ENCODE results near the gene KLF7. TPM values are rescaled to one million over a fixed set of nuclear protein-coding genes. Genes with fewer than 3 reads are reported as not detected.

The KLF7 gene
- total and polyA plus RNA-seq, 2 donors (not counting 3 experiments of a cell fraction or from before 2014, with no cell fraction given) = 32.8 to 42.9 TPM

GRCh38 chr2:207154556-207155510, 10.9 kb downstream of the KLF7 start:
- no peak overlapping the region for H3K27ac ChIP-seq (ENCODE audit: insufficient read depth, low read depth, low read length)
- POLR2A ChIA-PET = interaction anchor here (1.4 kb wide), 1 partner anchor 9 kb away, joined by 3 read pairs; no protein-coding TSS in a partner anchor
- no peak for FAIRE-seq
- H3K79me2 ChIP-seq (ENCODE audit: control insufficient read depth, insufficient read depth, low read length) = peaks cover 99% of the 10 kb centered on the region
- DNase-seq (ENCODE audit: low read depth, low spot score) = no peak
- intact Hi-C loops (cut with micrococcal nuclease) (no loop called here), dilution Hi-C loops (cut with MboI; ENCODE audit: extremely low pct_ligation_motif_present, low sequenced_read_pairs) (no loop called here)
- H3K4me3 ChIP-seq (replicated peaks in 1 of 3; ENCODE audit: insufficient read depth in 1 of 3, low read depth in 1 of 3, low read length in 3 of 3) = no peak overlapping the region
- TF ChIP-seq POLR2AphosphoS5 (IDR thresholded peaks at IDR 0.05; ENCODE audit: insufficient read depth, low read depth, low read length) (no peak), JUN (IDR thresholded peaks at IDR 0.05; ENCODE audit: borderline replicate concordance, insufficient read depth, insufficient read length, low read depth) (no peak), MYC (IDR thresholded peaks at IDR 0.05; ENCODE audit: low read depth, low read length) (no peak), POLR2A (IDR thresholded peaks at IDR 0.05; ENCODE audit: low read depth, low read length) (no peak), FOS (IDR thresholded peaks at IDR 0.05; ENCODE audit: borderline replicate concordance, insufficient read depth, low read length) (no peak), CTCF (IDR thresholded peaks at IDR 0.05; ENCODE audit: extremely low read depth in 1 of 2, insufficient read depth in 1 of 2, low read depth in 1 of 2, low read length in 2 of 2) (no peak), EZH2 (IDR thresholded peaks at IDR 0.05; ENCODE audit: borderline replicate concordance, low read depth, low read length, severe bottlenecking) (no peak), GATA2 (IDR thresholded peaks at IDR 0.05; ENCODE audit: insufficient read depth, insufficient read length, low read depth, low read length) (no peak), MAX (IDR thresholded peaks at IDR 0.05; ENCODE audit: insufficient read depth, insufficient read length) (no peak)
- peaks cover 97% of the 10 kb centered on the region for H3K4me1 ChIP-seq (ENCODE audit: control insufficient read depth, extremely low read depth, insufficient read depth, low read length)
- H3K36me3 ChIP-seq (ENCODE audit: control insufficient read depth in 2 of 2, extremely low read depth in 1 of 2, insufficient read depth in 2 of 2, low read length in 2 of 2) = no peaks in the 10 kb centered on the region
- H3K9ac ChIP-seq (replicated peaks; ENCODE audit: extremely low read depth, insufficient read depth, low read length) = no peak overlapping the region
- no peaks in the 10 kb centered on the region for H3K27me3 ChIP-seq (ENCODE audit: control insufficient read depth in 2 of 2, insufficient read depth in 2 of 2, low read length in 2 of 2)
- H3K4me2 ChIP-seq (ENCODE audit: insufficient read depth, low read length) = peak overlapping the region; percentile 38
- H3K9me1 ChIP-seq (replicated peaks; ENCODE audit: control insufficient read depth, extremely low read depth, insufficient read depth, low read length) = no peaks in the 10 kb centered on the region
- H3K9me3 ChIP-seq (replicated peaks; ENCODE audit: control insufficient read depth, insufficient read depth, low read length) = no peaks in the 10 kb centered on the region
- no peak overlapping the region for H2AFZ ChIP-seq (ENCODE audit: low read depth, low read length)
- CTCF ChIA-PET = interaction anchor here (2.5 to 2.6 kb wide), 2 partner anchors 11 to 318 kb away, joined by 10 to 11 read pairs; no protein-coding TSS in a partner anchor
- no TSS peak for BruUV-seq (replicated peaks)
- no peaks in the 10 kb centered on the region for H4K20me1 ChIP-seq (replicated peaks; ENCODE audit: control insufficient read depth, extremely low read depth, insufficient read depth, low read length)
